Measurements from ENCODE around the gene MACF1. TPM values are rescaled to one million over a fixed set of nuclear protein-coding genes. Genes with fewer than 3 reads are reported as not detected.

Gene MACF1
- total and polyA plus RNA-seq, 2 of the 13 experiments (the other 11 are each of a cell fraction or from before 2014, with no cell fraction given): 36.7 to 65.4 TPM

GRCh38 chr1:39167632-39168209 is 36.8 kb upstream of the MACF1 start (continued):
- TF ChIP-seq ZNF318 (CRISPR knock-in tag; IDR thresholded peaks at IDR 0.05) (no peak), ZNF460 (CRISPR knock-in tag; IDR thresholded peaks at IDR 0.05; ENCODE audit: borderline replicate concordance) (no peak), IKZF5 (CRISPR knock-in tag; IDR thresholded peaks at IDR 0.05) (no peak), PAWR (CRISPR knock-in tag; IDR thresholded peaks at IDR 0.05; ENCODE audit: borderline replicate concordance) (no peak), CEBPG (CRISPR knock-in tag; IDR thresholded peaks at IDR 0.05) (peak; percentile 97), ZXDC (CRISPR knock-in tag; IDR thresholded peaks at IDR 0.05) (no peak), FOXK1 (CRISPR knock-in tag; IDR thresholded peaks at IDR 0.05; ENCODE audit: borderline replicate concordance, low read depth) (peak; percentile 77; the same call in 1 of the 2 replicates), ZFP41 (CRISPR knock-in tag; IDR thresholded peaks at IDR 0.05; ENCODE audit: borderline replicate concordance) (no peak), NCOR1 (IDR thresholded peaks at IDR 0.05; ENCODE audit: borderline replicate concordance, low read length) (peak; percentile 32; the same call in 1 of the 2 replicates), HNRNPH1 (optimal IDR thresholded peaks at IDR 0.05; ENCODE audit: low read depth, low read length) (no peak), HDAC2 (CRISPR knock-in tag; IDR thresholded peaks at IDR 0.05) (peak; percentile 67; the same call in 1 of the 2 replicates), PHF8 (CRISPR knock-in tag; IDR thresholded peaks at IDR 0.05) (0 out of 2 replicates have a peak, but pooled peaks have one; percentile 26), SUZ12 (IDR thresholded peaks at IDR 0.05; ENCODE audit: low read depth, low read length) (no peak), ZNF761 (CRISPR knock-in tag; conservative IDR thresholded peaks at IDR 0.05) (no peak), ZFX (CRISPR knock-in tag; IDR thresholded peaks at IDR 0.05; ENCODE audit: low read depth) (peak; percentile 68), ZNF777 (CRISPR knock-in tag; IDR thresholded peaks at IDR 0.05) (no peak), ZNF652 (CRISPR knock-in tag; IDR thresholded peaks at IDR 0.05; ENCODE audit: borderline replicate concordance, low read depth) (no peak), HNRNPLL (IDR thresholded peaks at IDR 0.05; ENCODE audit: low read depth, low read length, poor library complexity, severe bottlenecking) (no peak), MBNL3 (CRISPR knock-in tag; conservative IDR thresholded peaks at IDR 0.05) (no peak)

Measured in HepG2 (cell line).